Measurements from ENCODE around the gene CEBPA.

CEBPA gene

GRCh38 chr19:33288666-33289065 lies 13.7 kb downstream of the CEBPA start:
- Histone ChIP-seq H3K4me1 (ENCODE audit: insufficient read depth, low read length) (no peaks in the 10 kb centered on the region), H3K9ac (ENCODE audit: low read depth, low read length) (no peak overlapping the region), H2AFZ (ENCODE audit: low read depth, low read length) (no peak overlapping the region), H3K27me3 (ENCODE audit: insufficient read depth, low read length, poor library complexity) (peaks cover 4% of the 10 kb centered on the region), H4K20me1 (ENCODE audit: insufficient read depth, low read length) (0 out of 2 replicates have a peak, but pooled peaks cover 3% of the 10 kb centered on the region), H3K4me3 (ENCODE audit: low read depth in 1 of 2, low read length in 2 of 2) (no peak overlapping the region), H3K9me3 (ENCODE audit: insufficient read depth, low read length, severe bottlenecking) (peaks cover 4% of the 10 kb centered on the region), H3K27ac (ENCODE audit: low read length) (no peak overlapping the region), H3K36me3 (ENCODE audit: insufficient read depth, low read length) (no peaks in the 10 kb centered on the region), H3K4me2 (ENCODE audit: insufficient read depth, low read length) (no peak overlapping the region), H3K79me2 (ENCODE audit: insufficient read depth, low read length) (no peaks in the 10 kb centered on the region)
- no peak for DNase-seq
- ATAC-seq (ENCODE audit: insufficient read depth, low read depth): no peak
- no peak for TF ChIP-seq EZH2 (IDR thresholded peaks at IDR 0.05; ENCODE audit: borderline replicate concordance, low read depth, low read length, severe bottlenecking)
- no peak for TF ChIP-seq CTCF (IDR thresholded peaks at IDR 0.05; ENCODE audit: borderline replicate concordance, extremely low read depth, low read length, poor library complexity, severe bottlenecking)

- Histone ChIP-seq H3K4me3 (ENCODE audit: low read depth in 1 of 2, low read length in 2 of 2) (no peak overlapping the region), H3K4me1 (ENCODE audit: insufficient read depth, low read length) (no peaks in the 10 kb centered on the region), H4K20me1 (ENCODE audit: insufficient read depth, low read length) (0 out of 2 replicates have a peak, but pooled peaks cover 3% of the 10 kb centered on the region), H2AFZ (ENCODE audit: low read depth, low read length) (no peak overlapping the region), H3K36me3 (ENCODE audit: insufficient read depth, low read length) (no peaks in the 10 kb centered on the region), H3K9ac (ENCODE audit: low read depth, low read length) (no peak overlapping the region), H3K79me2 (ENCODE audit: insufficient read depth, low read length) (no peaks in the 10 kb centered on the region), H3K27ac (ENCODE audit: low read length) (no peak overlapping the region), H3K27me3 (ENCODE audit: insufficient read depth, low read length, poor library complexity) (peaks cover 4% of the 10 kb centered on the region), H3K9me3 (ENCODE audit: insufficient read depth, low read length, severe bottlenecking) (peaks cover 4% of the 10 kb centered on the region), H3K4me2 (ENCODE audit: insufficient read depth, low read length) (no peak overlapping the region)
- DNase-seq (no peak), ATAC-seq (ENCODE audit: insufficient read depth, low read depth) (no peak)
- TF ChIP-seq CTCF (IDR thresholded peaks at IDR 0.05; ENCODE audit: borderline replicate concordance, extremely low read depth, low read length, poor library complexity, severe bottlenecking) (no peak), EZH2 (IDR thresholded peaks at IDR 0.05; ENCODE audit: borderline replicate concordance, low read depth, low read length, severe bottlenecking) (no peak)
Measured at GRCh38 chr19:33287927-33288326, 14.4 kb downstream of the CEBPA start.

GRCh38 chr19:33287438-33287837 lies 14.9 kb downstream of the CEBPA start:
- Histone ChIP-seq H3K27me3 (ENCODE audit: insufficient read depth, low read length, poor library complexity) (peaks cover 4% of the 10 kb centered on the region), H3K79me2 (ENCODE audit: insufficient read depth, low read length) (no peaks in the 10 kb centered on the region), H3K4me1 (ENCODE audit: insufficient read depth, low read length) (no peaks in the 10 kb centered on the region), H2AFZ (ENCODE audit: low read depth, low read length) (no peak overlapping the region), H3K9me3 (ENCODE audit: insufficient read depth, low read length, severe bottlenecking) (peaks cover 4% of the 10 kb centered on the region), H3K9ac (ENCODE audit: low read depth, low read length) (no peak overlapping the region), H4K20me1 (ENCODE audit: insufficient read depth, low read length) (0 out of 2 replicates have a peak, but pooled peaks cover 3% of the 10 kb centered on the region), H3K36me3 (ENCODE audit: insufficient read depth, low read length) (no peaks in the 10 kb centered on the region), H3K27ac (ENCODE audit: low read length) (no peak overlapping the region), H3K4me3 (ENCODE audit: low read depth in 1 of 2, low read length in 2 of 2) (no peak overlapping the region), H3K4me2 (ENCODE audit: insufficient read depth, low read length) (no peak overlapping the region)
- DNase-seq (no peak), ATAC-seq (ENCODE audit: insufficient read depth, low read depth) (no peak)
- TF ChIP-seq CTCF (IDR thresholded peaks at IDR 0.05; ENCODE audit: borderline replicate concordance, extremely low read depth, low read length, poor library complexity, severe bottlenecking): no peak
- TF ChIP-seq EZH2 (IDR thresholded peaks at IDR 0.05; ENCODE audit: borderline replicate concordance, low read depth, low read length, severe bottlenecking): no peak

GRCh38 chr19:33286899-33287298 lies 15.4 kb downstream of the CEBPA start:
- no peak overlapping the region for H3K4me3 ChIP-seq (ENCODE audit: low read depth in 1 of 2, low read length in 2 of 2)
- ATAC-seq (ENCODE audit: insufficient read depth, low read depth) (no peak), DNase-seq (no peak)
- H3K36me3 ChIP-seq (ENCODE audit: insufficient read depth, low read length): no peaks in the 10 kb centered on the region
- no peaks in the 10 kb centered on the region for H3K79me2 ChIP-seq (ENCODE audit: insufficient read depth, low read length)
- H4K20me1 ChIP-seq (ENCODE audit: insufficient read depth, low read length): 0 out of 2 replicates have a peak, but pooled peaks cover 3% of the 10 kb centered on the region
- no peak overlapping the region for H3K4me2 ChIP-seq (ENCODE audit: insufficient read depth, low read length)
- H2AFZ ChIP-seq (ENCODE audit: low read depth, low read length): no peak overlapping the region
- H3K27me3 ChIP-seq (ENCODE audit: insufficient read depth, low read length, poor library complexity): peaks cover 4% of the 10 kb centered on the region
- no peak overlapping the region for H3K27ac ChIP-seq (ENCODE audit: low read length)
- H3K9me3 ChIP-seq (ENCODE audit: insufficient read depth, low read length, severe bottlenecking): peaks cover 4% of the 10 kb centered on the region
- TF ChIP-seq EZH2 (IDR thresholded peaks at IDR 0.05; ENCODE audit: borderline replicate concordance, low read depth, low read length, severe bottlenecking) (no peak), CTCF (IDR thresholded peaks at IDR 0.05; ENCODE audit: borderline replicate concordance, extremely low read depth, low read length, poor library complexity, severe bottlenecking) (no peak)
- no peak overlapping the region for H3K9ac ChIP-seq (ENCODE audit: low read depth, low read length)
- no peaks in the 10 kb centered on the region for H3K4me1 ChIP-seq (ENCODE audit: insufficient read depth, low read length)
